ENCODE data around the gene LCLAT1.
"Not testable (repeated sequence)": the region's sequence is repeated elsewhere in the genome, so short reads cannot be mapped to it uniquely, and the experiment has no call there.

Gene LCLAT1

DNA sequence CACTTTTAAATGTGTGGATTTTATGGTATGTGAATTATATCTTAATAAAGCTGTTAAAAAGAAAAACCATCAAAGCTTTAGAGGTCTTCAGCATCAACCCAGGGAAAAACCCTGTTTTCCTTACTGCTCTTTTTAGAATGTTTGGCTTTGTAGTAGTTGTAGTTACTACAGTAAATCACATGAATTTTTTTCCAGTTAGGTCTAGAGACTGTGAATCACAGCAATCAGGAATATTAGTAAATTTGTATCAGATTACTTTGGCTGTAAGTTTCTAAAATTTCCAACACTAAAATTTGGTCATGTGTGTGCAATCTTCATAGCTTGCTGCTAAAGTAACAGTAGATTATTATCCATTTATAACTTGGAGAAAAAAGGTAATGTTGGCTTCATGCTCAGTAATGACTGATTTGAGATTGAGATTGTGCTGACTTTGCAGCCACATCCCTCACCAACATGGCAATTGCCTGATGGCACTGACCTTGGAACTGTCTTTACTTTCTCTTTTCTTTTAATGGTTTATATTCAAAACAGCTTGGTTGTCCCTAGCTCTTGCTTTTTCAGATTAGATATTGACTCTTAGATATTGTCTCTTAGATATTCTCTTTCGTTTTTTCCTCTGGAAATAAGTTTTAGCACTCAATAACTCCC lies 41.1 kb downstream of the LCLAT1 start:
- DNase-seq (ENCODE audit: low spot score), result no peak

DNA sequence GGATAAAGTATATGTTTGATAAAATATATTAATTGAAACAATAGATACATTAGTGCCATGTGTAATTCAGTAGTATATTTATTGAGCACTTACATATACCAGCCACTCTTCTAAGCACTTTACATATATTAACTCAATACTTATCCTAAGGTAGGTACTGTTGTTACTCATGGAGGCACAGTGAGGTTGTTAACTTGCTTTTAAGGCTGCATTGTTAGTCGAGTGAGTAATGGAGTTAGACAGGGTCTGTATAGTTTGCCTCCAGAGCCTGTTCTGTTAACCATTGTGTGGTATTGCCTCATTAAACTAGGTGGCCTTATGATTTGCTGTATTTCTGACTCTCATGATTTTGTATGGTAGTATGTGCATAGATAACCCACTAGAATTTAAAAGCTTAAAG lies 44.2 kb downstream of the LCLAT1 start:
- no peak for DNase-seq (ENCODE audit: low spot score)

DNA sequence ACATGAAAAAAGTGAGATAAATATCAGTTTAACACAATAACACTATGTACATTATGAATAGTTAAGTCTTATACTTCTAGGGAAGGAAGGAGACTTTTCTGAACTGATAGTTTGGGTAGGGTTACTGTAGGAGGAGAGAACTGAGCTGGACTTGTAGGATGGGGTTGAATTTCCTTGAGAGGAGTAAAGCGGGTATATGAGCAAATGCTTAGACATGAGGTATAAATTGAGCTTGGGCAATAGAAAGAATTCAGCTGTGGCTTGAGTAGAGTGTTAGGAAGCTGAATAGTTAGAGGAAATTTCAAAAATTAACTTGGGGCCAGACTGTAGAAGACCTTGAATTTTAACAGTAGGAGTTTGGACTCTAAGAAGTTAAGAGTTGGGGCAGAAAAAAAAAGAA lies 45.1 kb downstream of the LCLAT1 start:
- DNase-seq (ENCODE audit: low spot score), result no peak

DNA sequence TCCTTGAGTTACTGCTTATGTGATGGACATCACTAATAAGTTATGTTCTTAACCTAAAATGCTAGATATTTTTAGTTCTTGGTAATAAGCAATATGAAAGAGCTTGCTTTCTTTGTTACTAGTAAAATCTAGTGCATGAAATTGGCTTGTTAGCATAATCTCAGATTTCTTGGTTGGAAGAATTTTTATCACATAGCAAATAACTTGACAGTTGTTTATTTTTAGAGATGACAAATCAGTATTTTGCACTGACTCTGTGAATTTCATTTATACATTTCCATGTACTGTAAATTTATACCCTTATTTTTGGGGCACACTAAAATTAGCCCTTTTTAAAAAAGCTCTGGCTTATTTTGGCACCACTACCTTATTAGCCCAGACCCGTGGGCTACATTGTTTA lies 45.6 kb downstream of the LCLAT1 start:
- no peak for DNase-seq (ENCODE audit: low spot score)

DNA sequence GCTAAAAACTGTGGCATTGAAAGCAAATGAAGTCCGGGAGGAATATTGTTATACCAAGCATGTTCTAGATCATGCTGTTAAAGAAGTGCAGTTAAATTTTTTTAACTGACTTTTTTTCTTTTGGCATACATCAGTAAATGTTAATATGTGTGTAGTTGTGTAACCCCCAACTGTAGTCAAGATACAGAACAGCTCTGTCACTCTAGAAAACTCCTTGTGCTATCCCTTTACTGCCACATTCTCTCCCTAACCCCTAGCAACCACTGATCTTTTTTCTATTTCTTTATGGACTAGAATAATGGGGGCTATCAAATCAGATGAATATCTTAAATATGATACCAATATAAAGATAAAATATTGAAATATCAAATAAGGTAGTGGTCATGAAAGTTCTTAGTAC lies 46.4 kb downstream of the LCLAT1 start:
- no peak for DNase-seq (ENCODE audit: low spot score)

DNA sequence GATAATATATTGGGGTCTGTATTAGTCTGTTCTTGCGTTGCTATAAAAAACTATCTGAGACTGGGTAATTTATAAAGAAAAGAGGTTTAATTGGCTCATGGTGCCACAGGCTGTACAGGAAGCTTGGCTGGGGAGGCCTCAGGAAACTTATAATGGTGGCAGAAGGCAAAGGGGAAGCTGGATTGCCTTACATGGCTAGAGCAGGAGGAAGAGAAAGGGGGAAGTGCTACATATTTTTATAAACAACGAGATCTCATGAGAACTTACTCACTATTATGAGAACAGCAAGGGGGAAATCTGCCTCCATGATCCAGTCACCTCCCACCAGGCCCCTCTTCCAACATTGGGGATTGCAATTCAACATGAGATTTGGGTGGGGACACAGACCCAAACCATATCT lies 48.9 kb downstream of the LCLAT1 start:
- not testable (repeated sequence) for DNase-seq (ENCODE audit: low spot score)

DNA sequence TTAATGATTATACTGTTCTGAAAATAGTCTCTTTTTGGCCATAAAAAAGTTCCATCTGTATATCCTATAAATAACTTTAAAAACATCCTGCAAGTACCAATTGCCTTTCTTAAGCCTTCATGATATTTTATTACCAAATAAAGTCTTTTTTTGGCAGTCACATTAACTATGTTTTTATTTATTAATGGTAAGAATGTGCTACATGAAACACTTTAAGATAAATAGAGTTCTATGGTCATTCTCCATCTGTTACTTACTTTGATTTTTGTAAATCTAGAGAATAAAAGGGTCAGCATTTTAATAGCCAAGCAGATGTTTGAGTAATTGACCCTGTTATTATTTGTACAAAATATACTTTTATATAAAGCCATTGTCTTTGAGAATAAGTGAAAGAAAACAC lies 52.6 kb downstream of the LCLAT1 start:
- DNase-seq (ENCODE audit: low spot score), result no peak

DNA sequence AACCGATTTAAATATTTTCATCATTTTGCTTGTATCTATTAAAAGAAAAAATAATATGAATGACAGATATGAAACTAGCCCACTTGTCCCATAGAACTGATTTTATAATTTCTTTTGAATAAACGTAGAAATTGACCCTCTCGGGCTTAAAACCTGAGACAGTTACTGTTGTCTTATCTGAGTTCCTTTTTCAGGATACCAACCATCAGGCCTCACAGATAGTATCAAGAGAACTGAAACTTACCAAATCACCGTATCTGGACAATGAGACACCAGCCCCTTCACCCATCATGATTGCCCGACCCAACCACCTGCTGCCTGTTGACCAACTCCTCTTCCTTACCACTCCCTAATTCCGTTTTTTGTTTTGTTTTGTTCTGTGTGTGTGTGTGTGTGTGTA lies 53.7 kb downstream of the LCLAT1 start:
- no peak for DNase-seq (ENCODE audit: low spot score)

DNA sequence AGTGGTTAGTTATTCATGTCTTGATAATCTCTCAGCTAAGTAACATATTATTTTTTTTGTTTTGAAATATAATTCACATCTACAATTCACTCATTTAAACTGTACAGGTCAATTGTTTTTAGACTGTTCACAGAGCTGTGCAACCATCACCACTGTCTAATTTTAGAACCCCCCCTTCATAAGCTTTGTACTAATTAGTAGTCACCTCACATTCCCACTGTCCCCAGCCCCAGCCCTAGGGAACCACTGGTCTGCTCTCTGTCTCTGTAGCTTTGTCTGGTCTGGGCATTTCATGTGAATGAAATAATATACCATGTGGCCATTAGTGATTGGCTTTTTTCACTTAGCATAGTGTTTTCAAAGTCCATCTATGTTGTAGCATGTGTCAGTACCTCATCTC lies 55.3 kb downstream of the LCLAT1 start:
- no peak for DNase-seq (ENCODE audit: low spot score)

DNA sequence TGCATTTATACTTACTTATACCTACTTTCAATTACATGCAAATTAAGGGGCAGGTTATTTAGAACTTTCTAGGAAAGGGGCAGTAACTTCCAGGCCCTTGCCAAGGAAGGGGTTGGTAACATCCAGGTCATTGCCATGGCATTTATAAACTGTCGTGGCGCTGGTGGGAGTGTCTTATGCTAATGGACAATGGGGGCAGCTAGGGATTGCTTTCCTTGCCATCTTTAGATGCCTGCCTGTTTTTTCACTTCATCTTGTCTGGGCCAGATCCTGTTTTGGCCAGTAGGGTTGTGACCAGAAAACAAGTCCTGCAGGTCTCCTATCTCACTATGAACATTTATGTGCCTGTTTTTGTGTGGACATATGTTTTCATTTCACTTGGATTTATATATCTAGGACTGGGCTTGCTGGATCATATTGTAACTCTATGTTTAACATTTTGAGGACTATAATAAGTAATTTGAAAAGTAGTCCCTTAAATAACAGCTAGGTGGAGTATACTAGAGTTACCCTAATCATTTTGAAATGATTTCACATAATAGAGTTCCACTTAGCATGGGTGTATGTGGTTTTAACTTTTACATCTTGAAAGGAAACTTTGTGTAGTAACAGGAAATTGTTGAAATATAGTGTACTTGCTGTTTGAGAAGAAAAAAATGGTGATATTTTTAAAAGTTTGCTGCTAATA lies 56.1 kb downstream of the LCLAT1 start:
- DNase-seq (ENCODE audit: low spot score), result no peak

DNA sequence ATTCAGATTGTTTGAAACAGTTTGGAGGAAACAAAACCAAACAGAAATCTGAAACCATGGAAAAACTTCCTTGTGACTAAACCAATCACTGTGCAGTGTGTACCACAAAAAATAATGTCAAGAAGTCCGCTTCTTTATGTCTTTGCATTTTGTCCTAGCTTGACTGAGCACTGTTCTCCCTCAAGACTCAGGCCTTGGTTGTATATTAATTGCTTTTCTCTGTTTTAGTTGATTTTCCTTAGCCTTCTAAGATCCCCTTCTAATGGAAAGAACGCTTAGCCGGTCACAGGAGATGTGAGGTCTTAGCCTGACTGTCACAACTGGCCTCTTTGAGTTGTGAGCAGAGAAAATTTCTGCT lies 56.6 kb downstream of the LCLAT1 start:
- DNase-seq (ENCODE audit: low spot score), result no peak

DNA sequence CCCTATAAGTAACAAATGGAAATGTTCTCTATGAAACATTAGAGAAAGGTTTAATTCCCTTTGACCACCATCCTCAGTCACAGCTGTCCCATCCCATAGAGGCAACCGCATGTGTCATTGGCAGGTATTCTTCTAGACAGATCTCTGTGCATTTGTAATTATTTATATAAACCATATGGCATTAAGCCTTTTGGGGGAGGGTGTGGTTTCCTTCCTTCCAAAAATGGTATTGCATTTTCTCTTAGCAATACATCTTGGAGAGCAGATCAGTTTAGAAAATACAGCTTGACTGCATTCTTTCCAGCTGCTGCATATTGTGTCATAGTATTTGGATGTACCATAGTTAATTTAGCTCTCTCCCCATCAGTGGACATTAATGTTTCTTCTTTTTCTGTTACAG lies 57.7 kb downstream of the LCLAT1 start:
- no peak for DNase-seq (ENCODE audit: low spot score)

DNA sequence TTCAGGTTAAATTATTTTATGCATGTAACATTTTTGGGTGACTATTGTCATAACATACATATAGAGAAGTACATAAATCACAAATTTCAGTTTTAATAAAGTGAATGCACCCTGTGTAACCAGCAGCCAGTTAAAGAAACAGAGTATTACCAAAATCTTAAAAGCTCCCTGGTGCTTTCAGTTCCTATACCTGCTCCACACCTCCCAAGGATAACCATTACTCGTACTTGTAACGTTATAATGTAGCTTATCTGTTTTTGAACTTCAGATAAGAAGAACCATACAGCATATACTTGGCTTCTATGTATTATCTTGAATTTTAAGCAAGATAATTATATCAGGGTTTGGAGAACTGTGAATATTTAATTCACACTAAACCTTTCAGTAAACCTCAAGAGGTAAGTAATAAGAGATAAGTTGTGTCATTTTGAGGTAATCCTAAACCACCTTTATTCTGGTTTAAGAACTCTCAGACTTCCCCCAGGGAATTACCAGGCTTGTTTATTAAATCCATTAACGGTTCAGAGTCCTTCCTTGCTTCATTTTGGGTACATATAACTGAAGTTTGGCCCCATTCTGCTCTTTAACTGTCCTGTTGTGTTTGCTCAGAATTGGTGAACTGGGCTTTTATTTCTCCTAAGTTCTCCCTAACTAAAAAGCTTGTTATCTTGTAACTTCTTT lies 58.6 kb downstream of the LCLAT1 start:
- DNase-seq (ENCODE audit: low spot score), result no peak

DNA sequence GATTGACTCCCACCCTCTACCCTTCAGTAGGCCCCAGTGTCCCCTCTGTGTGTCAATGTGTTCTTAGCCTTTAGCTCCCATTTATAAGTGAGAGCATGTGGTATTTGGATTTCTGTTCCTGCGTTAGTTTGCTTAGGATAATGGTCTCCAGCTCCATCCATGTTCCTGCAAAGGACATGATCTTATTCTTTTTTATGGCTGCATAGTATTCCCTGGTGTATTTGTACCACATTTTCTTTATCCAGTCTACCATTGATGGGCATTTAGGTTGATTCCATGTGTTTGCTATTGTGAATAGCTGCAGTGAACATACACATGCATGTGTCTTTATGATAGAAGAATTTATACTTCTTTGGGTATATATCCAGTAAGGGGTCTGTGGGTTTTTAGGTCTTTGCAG lies 60.4 kb downstream of the LCLAT1 start:
- not testable (repeated sequence) for DNase-seq (ENCODE audit: low spot score)

DNA sequence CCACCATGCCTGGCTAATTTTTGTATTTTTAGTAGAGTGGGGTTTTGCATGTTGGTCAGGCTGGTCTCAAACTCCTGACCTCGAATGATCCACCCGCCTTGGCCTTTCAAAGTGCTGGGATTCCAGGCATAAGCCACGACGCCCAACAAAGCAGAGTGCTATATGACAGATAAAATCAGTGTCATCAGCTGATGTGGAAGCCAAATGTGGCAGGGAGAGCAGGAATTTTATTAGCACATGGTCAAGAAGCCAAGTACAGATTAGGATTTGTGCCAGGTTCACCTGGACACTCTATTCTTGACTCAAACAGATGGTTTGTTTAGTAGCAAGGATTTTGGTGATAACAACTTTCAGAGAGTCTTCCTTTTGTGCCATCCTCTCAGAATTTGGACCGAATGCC lies 62.7 kb downstream of the LCLAT1 start:
- no peak for DNase-seq (ENCODE audit: low spot score)

DNA sequence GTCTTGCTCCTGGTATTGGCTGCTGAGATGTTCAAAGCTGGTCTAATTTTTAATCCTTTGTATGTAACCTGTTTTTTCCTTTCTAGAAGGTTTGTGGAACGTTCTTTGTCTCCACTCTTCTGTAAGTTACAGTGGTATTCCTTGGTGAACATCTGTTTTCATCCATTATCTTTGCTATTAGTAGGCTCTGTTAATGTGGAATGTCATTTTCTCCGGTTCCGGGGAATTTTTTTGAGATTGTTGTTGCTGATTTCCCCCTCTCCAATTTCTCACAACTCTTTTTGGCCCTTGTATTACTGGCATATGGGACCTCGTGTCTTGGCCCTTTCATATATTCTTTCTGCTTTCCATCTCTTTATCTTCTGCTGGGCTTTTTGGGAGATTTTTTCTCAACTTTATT lies 63.4 kb downstream of the LCLAT1 start:
- DNase-seq (ENCODE audit: low spot score), result no peak

DNA sequence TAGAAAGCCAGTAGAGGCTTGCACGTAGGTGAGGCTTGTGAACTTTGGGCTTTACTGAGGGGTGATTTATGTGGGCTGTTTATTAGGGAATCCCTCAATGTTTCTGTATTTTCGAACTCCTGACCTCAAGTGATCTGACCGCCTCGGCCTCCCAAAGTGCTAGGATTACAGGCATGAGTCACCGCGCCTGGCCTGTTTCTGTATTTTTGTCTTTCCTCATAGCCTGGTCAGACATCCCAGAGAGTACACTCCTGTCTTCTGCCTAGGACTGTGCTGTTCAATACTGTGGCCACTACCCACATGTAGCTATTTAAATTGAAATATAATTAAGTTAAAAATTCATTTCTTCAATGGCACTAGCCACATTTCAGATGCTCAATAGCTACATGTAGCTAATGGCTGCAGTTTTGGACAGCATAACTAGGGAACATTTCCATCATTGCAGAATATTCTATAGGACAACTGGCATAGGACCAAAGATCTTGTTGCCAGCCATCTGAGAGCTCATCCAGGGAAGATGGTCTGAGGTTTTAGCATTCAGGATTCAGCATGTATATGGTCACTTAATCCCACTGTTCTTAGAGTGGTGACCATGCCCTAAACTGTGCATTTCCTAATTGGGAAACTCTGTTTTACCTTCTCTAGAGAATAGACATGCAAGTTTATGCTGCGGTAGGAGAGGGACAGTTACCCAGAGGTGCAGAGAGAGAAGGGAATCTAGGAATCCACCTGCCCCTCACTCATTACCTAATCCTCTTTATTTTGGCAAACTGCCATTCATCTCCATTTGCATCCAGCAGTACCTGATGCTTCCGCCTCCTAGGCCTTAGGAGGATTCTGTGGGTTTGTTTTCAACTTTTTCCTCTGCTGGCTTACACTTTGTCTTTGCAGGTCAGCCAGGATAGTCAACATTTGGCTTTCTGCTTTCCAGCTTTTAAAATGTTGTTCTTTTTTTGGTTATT lies 64.4 kb downstream of the LCLAT1 start:
- peak; percentile 32 for DNase-seq (ENCODE audit: low spot score)

DNA sequence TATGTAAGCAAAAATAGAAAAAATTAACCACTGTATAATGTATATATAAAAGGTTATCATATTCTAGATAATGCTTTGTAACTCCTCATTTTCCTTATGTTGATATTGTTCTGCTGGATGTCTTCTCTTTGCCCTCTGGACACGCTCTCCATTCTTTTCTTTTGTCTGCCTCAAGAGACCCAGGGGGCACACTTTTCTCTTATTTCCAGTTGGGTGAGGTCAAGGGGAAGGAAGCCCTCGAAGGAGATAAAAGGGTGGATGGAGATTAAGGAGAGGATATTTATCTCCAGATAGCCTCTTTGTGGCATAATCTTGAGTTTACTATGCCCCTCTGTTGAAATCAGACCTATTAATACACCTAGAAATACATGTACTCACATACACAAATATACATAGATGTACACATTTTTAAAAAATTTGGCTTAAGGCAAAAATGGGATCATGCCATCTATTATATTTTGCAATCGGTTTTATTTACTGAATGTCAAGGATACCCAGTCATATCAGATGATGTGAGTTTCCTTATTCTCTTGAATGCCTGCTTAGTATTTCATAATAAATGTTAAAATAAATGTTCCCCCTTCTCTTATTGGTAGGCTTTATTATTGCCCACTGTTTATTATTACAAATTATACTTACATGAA lies 65.3 kb downstream of the LCLAT1 start:
- DNase-seq (ENCODE audit: low spot score), result no peak

DNA sequence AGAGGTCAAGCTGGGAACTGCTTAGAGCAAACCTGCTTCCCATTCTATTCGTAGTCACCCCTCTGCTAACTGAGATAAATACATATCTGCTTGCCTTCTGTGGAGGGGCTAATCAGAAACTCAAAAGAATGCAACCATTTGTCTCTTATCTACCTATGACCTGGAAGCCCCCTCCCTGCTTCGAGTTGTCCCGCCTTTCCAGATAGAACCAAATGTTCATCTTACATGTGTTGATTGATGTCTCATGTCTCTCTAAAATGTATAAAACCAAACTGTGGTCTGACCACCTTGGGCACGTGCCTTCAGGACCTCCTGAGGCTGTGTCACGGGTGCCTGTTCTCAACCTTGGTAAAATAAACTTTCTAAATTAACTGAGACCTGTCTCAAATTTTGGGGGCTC lies 66.6 kb downstream of the LCLAT1 start:
- DNase-seq (ENCODE audit: low spot score), result not testable (repeated sequence)

DNA sequence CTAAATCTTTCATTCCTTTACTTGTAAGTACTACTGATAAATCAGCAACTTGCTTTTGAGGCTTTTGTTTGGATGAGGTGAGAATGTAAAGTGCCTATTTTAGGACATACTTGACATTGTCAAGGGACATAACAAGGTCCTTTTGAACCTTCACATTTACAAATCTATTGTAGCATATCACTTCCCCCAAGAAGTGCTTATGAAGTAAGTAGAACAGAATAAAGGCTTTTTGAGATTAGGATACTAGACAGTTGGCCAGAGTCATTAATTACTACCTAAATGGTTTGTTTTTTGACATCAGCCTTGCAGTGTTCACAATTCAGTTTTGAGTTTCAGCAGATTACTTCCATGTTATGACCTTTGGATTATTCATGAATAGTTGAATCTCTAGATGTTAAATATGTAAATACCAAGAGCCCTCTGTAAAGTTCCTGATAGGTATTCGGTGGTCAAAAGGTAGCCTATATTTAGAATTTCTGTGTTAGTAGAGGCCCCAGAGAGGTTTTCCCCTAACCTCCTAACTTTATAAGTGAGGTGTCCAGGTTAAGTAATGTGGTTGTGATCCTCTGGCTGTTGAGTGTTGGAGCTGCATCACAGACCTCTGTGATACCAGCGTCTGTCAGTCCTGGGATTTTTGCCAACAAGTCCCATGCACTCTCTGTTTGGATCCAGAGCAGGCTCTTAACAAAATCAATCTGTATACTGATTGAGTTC lies 67.2 kb downstream of the LCLAT1 start:
- DNase-seq (ENCODE audit: low spot score), result no peak

DNA sequence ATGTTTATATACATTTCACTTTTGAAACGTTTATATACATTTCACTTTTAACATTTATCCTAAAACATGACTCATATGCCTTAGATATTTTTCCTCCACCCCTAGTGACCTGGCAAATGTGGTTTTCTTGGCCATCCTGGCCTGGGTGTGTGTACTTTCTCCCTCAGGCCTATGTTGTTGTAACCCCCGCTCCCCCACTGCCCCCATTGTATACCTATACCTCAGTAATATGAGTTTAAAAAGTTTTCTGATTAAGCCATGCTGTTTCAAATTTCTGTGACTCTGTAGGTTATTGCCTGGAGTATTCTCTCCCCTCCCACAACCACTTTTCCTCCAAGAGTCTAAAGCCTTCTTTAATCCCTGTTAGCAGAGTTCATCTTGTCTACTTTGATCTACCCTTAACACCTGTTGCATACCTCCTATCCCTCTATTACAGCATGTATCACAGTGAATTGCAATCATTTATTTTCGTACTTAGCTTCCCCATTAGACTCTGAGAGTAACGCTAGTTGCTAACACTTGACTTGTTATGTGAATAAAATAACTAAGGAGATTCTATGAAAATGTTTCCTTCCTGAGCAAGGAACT lies 67.9 kb downstream of the LCLAT1 start:
- peak; percentile 17 for DNase-seq (ENCODE audit: low spot score)
